GM12878 (cell line): ENCODE data around the gene RGS11. TPM values are rescaled to one million over a fixed set of nuclear protein-coding genes. Genes with fewer than 3 reads are reported as not detected.
A peak's percentile ranks its signal among the peaks of the same experiment; 100 is the strongest.

ENCODE experiments used
- ATF7 ChIP-seq: fragments of 450-650 bp; IDR thresholded peaks from 2 replicates; pipeline ENCODE4 v1.6.1; 2016; ENCODE audit warnings: low read depth, mild to moderate bottlenecking
- BCL3 ChIP-seq: IDR thresholded peaks from 2 replicates; pipeline ENCODE4 v1.6.1; 2011; ENCODE audit warnings: borderline replicate concordance, low read depth, mild to moderate bottlenecking, moderate library complexity, low read length; ENCODE audit not compliant: insufficient read depth, poor library complexity, severe bottlenecking
- BMI1 ChIP-seq: fragments of 450-650 bp; IDR thresholded peaks from 2 replicates; pipeline ENCODE4 v1.6.1; 2016; ENCODE audit warnings: mild to moderate bottlenecking, moderate library complexity, borderline replicate concordance
- CEBPZ ChIP-seq: fragments of 150-350 bp; IDR thresholded peaks from 2 replicates; pipeline ENCODE4 v1.6.1; 2016; ENCODE audit warnings: low read depth, low read length
- EED ChIP-seq: sonication (generic); IDR thresholded peaks from 2 replicates; pipeline ENCODE4 v1.6.1; 2016; ENCODE audit warnings: antibody characterized with exemption, low read depth
- JUNB ChIP-seq: IDR thresholded peaks from 2 replicates; pipeline ENCODE4 v1.6.1; 2016; ENCODE audit warnings: antibody characterized with exemption, mild to moderate bottlenecking
- MEF2A ChIP-seq: IDR thresholded peaks from 2 replicates; pipeline ENCODE4 v1.6.1; 2011; ENCODE audit warnings: low read depth, mild to moderate bottlenecking, low read length, moderate library complexity; ENCODE audit not compliant: insufficient read depth
- NFIC ChIP-seq: IDR thresholded peaks from 2 replicates; pipeline ENCODE4 v1.6.1; 2012; ENCODE audit warnings: low read depth, mild to moderate bottlenecking, inconsistent platforms, low read length, moderate library complexity
- NFYA ChIP-seq: IDR thresholded peaks from 2 replicates; pipeline ENCODE4 v1.6.1; 2011; ENCODE audit warnings: low read depth, mild to moderate bottlenecking, low read length, improper control_type of control experiment, borderline replicate concordance
- RBBP5 ChIP-seq: fragments of 200-600 bp; sonication (generic); conservative IDR thresholded peaks from 2 replicates; pipeline ENCODE4 v1.6.1; 2016
- RELA ChIP-seq: fragments of 450-650 bp; IDR thresholded peaks from 2 replicates; pipeline ENCODE4 v1.8.0; 2014; ENCODE audit warnings: borderline replicate concordance; ENCODE audit not compliant: partially characterized antibody
- SKIL ChIP-seq: fragments of 450-650 bp; IDR thresholded peaks from 2 replicates; pipeline ENCODE4 v1.6.1; 2017; ENCODE audit warnings: mild to moderate bottlenecking, low read depth, inconsistent platforms; ENCODE audit not compliant: poor library complexity, severe bottlenecking
- SREBF2 ChIP-seq: IDR thresholded peaks from 2 replicates; pipeline ENCODE4 v1.6.1; 2012; ENCODE audit warnings: mild to moderate bottlenecking, low read length
- USF2 ChIP-seq: IDR thresholded peaks from 2 replicates; pipeline ENCODE4 v1.6.1; 2011; ENCODE audit warnings: low read depth, low read length, improper control_type of control experiment, borderline replicate concordance
- ZNF592 ChIP-seq: fragments of 450-650 bp; IDR thresholded peaks from 2 replicates; pipeline ENCODE4 v1.6.1; 2017; ENCODE audit warnings: mild to moderate bottlenecking, moderate library complexity
- ZSCAN29 ChIP-seq: fragments of 450-650 bp; IDR thresholded peaks from 2 replicates; pipeline ENCODE4 v1.6.1; 2017; ENCODE audit warnings: mild to moderate bottlenecking, moderate library complexity
- polyA plus RNA-seq, 11 experiments: library from polyadenylated mRNA; depleted of rRNA in 4 of 11; unstranded in 6 of 11; stranded (reverse) in 5 of 11; fragments of >200 nt; fragmentation: Nextera tagmentation in 4 of 11; fragmentation: Illumina TruSeq in 1 of 11; extraction: Ambion mirVana in 4 of 11; extraction: Trizol in 1 of 11; gene quantifications; 1 replicate in 1 of 11; 2 replicates in 10 of 11; pipeline versions ENCODE4 v1.2.1 to v1.2.3, GENCODE V29; 2011 to 2016; ENCODE audit warnings: inconsistent platforms in 2 of 11, missing spikeins in 2 of 11, low read depth in 1 of 11
- total RNA-seq, 4 experiments: library from RNA; depleted of rRNA in 3 of 4; stranded (reverse); fragments of >200 nt in 3 of 4; fragmentation: Illumina TruSeq in 1 of 4; extraction: Trizol in 1 of 4; gene quantifications; 2 replicates each; pipeline versions ENCODE4 v1.2.1 to v1.2.3, GENCODE V29; 2013 to 2021

RGS11 gene
- total and polyA plus RNA-seq, 10 of the 15 experiments (the other 5 are each of a cell fraction or from before 2014, with no cell fraction given): 0.04 TPM; not detected in 9

GRCh38 chr16:234468-235305, 41.1 kb downstream of the RGS11 start, which contains the start of gene FAM234A (continued):
- TF ChIP-seq USF2 (no peak), CEBPZ (no peak), NFIC (no peak; the same call in 1 of the 2 replicates), JUNB (no peak), EED (peak; percentile 46; the same call in 1 of the 2 replicates), ZSCAN29 (peak; percentile 69; the same call in 1 of the 2 replicates), ATF7 (peak; percentile 53), ZNF592 (peak; percentile 85), BMI1 (peak; percentile 91), SREBF2 (no peak), BCL3 (peak; percentile 96), SKIL (peak; percentile 47), MEF2A (0 out of 2 replicates have a peak, but pooled peaks have one; percentile 47), RBBP5 (0 out of 2 replicates have a peak, but pooled peaks have one; percentile 47), NFYA (no peak), RELA (no peak)
